ENCODE measurements around the gene BRICD5. TPM values are rescaled to one million over a fixed set of nuclear protein-coding genes. Genes with fewer than 3 reads are reported as not detected.
A peak's percentile ranks its signal among the peaks of the same experiment; 100 is the strongest.

The BRICD5 gene
- total and polyA plus RNA-seq, 7 donors = 1.8 to 21.3 (median 4.8) TPM; not detected in 2

DNA sequence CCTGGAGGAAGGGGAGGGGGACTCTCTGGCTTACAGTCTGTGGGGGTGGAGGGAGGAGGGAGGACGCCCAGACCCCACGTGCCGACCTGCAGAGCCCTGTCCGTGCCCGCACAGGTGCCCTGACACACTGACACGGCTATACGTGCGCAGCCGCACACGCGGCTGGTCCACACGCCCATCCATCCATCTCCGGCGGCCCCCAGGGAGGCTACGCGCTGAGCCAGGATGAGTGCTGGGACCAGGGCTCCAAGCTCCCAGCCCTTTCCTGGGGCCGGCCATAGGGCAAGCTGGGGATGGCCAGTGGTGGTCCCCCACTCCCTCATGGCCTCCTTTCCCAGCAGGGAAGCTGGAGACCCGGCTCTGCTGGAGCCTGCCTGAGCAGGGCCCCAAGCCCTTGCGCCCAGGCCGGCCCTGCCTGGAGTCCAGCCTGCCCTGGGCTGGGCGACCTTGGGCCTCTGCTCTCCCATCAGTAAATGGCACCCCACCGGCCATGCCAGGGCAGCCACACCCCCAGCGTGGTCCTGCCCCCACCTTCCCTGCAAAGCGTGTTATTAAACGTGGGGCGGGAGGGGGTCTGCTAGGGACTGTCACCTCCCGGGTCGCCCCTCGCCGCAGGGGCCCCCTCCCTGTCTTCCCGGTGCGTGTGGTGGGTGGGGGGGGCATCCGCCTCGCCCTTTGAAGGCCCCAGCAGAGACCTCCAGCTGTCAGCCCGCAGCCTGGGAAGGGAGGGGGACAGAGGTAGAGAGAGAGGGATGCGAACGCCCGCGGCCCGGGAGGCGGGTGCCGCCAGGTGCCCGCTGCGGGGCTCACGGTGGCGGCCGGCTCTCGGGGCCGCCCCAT is 15.1 kb downstream of the BRICD5 start:
- 2% methylated on average over 49 of the region's 49 CpGs for WGBS, 2 donors
- no peaks in the 10 kb centered on the region for H3K9me3 ChIP-seq
- H3K27me3 ChIP-seq = peaks cover 27 to 55% (median 41%) of the 10 kb centered on the region in 3 donors
- DNase-seq = no peak
- peaks cover 0 to 21% (median 18%) of the 10 kb centered on the region in 4 donors for H3K4me1 ChIP-seq
- peak overlapping the region in 3 of 4 donors; percentile 30 to 50 (median 47) for H3K4me3 ChIP-seq
- TF ChIP-seq CTCF (IDR thresholded peaks at IDR 0.05) (no peak), POLR2A (IDR thresholded peaks at IDR 0.05) (no peak), EP300 (IDR thresholded peaks at IDR 0.05) (no peak)
- intact Hi-C loops (cut with DNase I) = no loop called here
- H3K27ac ChIP-seq = no peak overlapping the region
- H3K36me3 ChIP-seq = no peaks in the 10 kb centered on the region

DNA sequence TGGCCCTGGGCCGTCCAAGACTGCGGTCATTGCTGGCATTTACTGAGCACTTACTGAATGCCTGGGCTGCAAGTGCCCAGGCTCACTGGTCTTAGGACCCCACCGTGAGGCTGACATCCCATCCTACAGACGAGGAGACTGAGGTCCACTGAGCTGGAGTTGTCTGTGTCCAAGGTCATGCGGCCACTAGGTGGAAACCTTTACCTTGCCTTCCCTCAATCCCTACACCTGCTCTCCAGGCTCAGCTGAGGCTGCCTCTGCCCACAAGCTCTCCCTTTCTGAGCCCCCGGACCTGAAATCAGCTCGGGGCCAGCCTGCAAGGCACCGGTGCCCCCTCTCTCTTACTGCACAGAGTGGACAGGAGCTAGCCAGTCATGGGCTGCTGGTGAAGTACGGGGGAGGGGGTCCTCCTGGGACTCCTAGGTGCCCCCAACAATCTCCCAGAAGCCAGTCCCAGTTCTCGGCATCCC is 15.8 kb downstream of the BRICD5 start:
- intact Hi-C loops (cut with DNase I) = no loop called here

DNA sequence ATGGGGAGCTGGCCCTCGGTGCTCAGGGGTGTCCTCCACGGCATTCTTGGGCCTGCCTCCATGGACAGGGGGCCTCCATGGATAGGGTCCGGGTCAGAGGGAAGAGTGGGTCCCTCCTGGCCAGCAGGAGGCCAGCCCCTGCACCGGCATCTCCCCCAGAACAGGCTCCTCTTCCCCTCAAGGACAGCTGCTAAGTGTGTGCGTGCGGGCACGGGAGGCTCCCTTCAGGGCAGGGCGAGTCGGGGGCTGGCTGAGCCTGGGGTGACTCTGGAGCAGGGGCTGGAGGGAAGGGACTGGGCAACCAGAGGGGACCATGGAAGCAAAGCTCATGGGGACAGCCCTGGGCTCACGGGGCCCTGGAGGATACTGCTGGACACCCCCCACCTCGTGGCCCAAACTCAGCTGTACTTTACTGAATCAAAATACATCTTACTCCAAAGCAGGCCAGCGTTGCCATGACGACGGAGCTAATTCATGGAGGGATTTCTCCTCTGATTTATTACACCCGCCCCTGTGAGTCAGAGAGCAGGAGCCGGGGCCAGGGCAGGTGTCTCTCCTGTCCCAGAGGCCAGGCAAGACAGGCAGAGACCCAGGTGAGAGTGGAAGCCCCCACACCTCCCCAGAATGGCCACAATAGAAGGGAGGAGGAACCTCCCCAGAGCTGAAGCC is 16.4 kb downstream of the BRICD5 start:
- no peak for TF ChIP-seq CTCF (IDR thresholded peaks at IDR 0.05)
- TF ChIP-seq POLR2A (IDR thresholded peaks at IDR 0.05) = no peak
- no peak for TF ChIP-seq POLR2AphosphoS5 (IDR thresholded peaks at IDR 0.05)
- no peak for TF ChIP-seq EP300 (IDR thresholded peaks at IDR 0.05)
- H3K9me3 ChIP-seq = no peaks in the 10 kb centered on the region
- intact Hi-C loops (cut with DNase I) = no loop called here
- peaks cover 0 to 21% (median 18%) of the 10 kb centered on the region in 4 donors for H3K4me1 ChIP-seq
- DNase-seq = no peak
- 35 to 59% methylated on average over 16 of the region's 16 CpGs for WGBS, 2 donors
- H3K4me3 ChIP-seq = no peak overlapping the region
- no peak overlapping the region for H3K27ac ChIP-seq
- peaks cover 27 to 55% (median 41%) of the 10 kb centered on the region in 3 donors for H3K27me3 ChIP-seq
- H3K36me3 ChIP-seq = no peaks in the 10 kb centered on the region

More for the DNA sequence above, 15.8 kb downstream of the BRICD5 start:
- WGBS, 2 donors = 16 to 22% methylated on average over 10 of the region's 10 CpGs
- no peak for DNase-seq
- H3K9me3 ChIP-seq = no peaks in the 10 kb centered on the region
- H3K27ac ChIP-seq = no peak overlapping the region
- no peaks in the 10 kb centered on the region for H3K36me3 ChIP-seq
- TF ChIP-seq CTCF (IDR thresholded peaks at IDR 0.05) = peak in 2 of 4 experiments; percentile 10 to 22
- no peak for TF ChIP-seq EP300 (IDR thresholded peaks at IDR 0.05)
- H3K27me3 ChIP-seq = peaks cover 27 to 55% (median 41%) of the 10 kb centered on the region in 3 donors
- peaks cover 0 to 21% (median 18%) of the 10 kb centered on the region in 4 donors for H3K4me1 ChIP-seq
- no peak overlapping the region for H3K4me3 ChIP-seq

DNA sequence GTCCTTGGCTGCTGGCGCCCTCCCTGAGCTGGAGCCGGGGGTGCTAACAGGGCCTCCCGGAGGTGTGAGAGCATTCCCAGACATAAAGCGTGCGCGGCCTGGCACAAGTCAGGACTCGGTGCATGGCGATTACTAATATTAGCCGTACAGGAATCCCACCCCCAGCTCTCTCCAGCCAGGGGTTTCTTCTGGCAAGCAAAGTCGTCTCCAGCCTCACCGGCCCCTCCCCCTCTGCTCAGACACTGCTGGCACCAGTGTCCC is 19.3 kb downstream of the BRICD5 start:
- 85 to 88% methylated on average over 11 of the region's 11 CpGs for WGBS, 2 donors

More for the DNA sequence above, 19.3 kb downstream of the BRICD5 start:
- Histone ChIP-seq H3K9me3 (no peaks in the 10 kb centered on the region), H3K4me3 (no peak overlapping the region), H3K36me3 (no peaks in the 10 kb centered on the region), H3K4me1 (peaks cover 0 to 15% (median 13%) of the 10 kb centered on the region in 4 donors), H3K27me3 (peaks cover 16 to 31% (median 23%) of the 10 kb centered on the region in 3 donors), H3K27ac (no peak overlapping the region)
- DNase-seq = no peak
- intact Hi-C loops (cut with DNase I) = no loop called here
- TF ChIP-seq EP300 (IDR thresholded peaks at IDR 0.05) (no peak), POLR2AphosphoS5 (IDR thresholded peaks at IDR 0.05) (no peak), POLR2A (IDR thresholded peaks at IDR 0.05) (no peak), CTCF (IDR thresholded peaks at IDR 0.05) (no peak)

All from sigmoid colon (tissue), 7 donors.